ENCODE results near the gene SKA1.

The SKA1 gene, protein sequence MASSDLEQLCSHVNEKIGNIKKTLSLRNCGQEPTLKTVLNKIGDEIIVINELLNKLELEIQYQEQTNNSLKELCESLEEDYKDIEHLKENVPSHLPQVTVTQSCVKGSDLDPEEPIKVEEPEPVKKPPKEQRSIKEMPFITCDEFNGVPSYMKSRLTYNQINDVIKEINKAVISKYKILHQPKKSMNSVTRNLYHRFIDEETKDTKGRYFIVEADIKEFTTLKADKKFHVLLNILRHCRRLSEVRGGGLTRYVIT

DNA sequence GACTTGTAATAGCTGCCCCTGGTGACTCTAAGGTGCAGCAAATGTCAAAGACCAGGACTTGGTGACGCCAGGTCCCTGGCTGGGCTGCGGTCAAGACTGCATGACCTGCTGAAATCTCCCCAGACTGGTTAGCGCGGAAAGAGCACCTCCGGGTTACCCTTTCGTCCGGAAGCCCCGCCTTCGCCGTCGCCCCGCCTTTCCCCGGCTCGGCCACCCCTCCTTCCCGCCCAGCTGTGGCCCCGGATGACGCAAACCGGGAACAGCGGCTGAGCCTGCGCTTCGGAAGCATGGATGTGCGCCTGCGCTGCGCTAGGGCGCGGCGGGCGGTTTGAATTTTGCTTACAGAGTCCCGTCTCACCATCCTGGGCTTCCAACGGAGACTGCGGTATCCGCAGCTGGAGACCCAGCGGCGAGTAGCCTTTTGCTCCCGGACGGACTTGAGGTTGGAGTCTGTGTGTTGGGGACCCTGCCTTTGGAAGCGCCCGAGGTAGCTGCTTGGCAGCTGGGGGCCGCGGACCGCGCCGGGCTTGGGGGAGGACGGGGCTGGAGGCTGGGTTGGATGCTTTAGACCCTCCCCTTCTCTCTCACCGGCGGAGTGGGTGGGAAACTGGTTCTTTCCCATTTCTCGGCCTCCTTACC lies at the start of gene SKA1:
Gene SKA1 (plus strand): TSS at position 294 of the 639 bp plus-strand sequence. CDS start 785 bp downstream, outside the sequence.
- DNase-seq (ENCODE audit: low read depth in 2 of 2), result peak; percentile 82 to 84

DNA sequence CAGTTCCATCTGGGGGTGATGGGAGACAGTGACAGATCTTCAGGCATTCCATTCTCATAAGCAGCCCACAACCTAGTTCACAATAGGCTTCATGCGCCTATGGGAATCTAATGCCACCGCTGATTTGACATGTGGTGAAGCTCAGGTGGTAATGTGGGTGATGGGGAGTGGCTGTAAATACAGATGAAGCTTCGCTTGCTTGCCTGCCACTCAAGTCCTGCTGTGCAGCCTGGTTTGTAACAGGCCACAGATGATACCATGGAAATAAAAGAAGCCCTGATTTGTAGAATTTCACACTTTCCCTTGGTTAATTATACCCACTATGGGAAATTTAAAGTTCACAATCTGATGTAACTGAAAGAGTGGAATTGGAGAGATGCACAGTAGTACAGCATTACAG lies 46.9 kb upstream of the SKA1 start:
- DNase-seq (ENCODE audit: low read depth in 2 of 2), result no peak

DNA sequence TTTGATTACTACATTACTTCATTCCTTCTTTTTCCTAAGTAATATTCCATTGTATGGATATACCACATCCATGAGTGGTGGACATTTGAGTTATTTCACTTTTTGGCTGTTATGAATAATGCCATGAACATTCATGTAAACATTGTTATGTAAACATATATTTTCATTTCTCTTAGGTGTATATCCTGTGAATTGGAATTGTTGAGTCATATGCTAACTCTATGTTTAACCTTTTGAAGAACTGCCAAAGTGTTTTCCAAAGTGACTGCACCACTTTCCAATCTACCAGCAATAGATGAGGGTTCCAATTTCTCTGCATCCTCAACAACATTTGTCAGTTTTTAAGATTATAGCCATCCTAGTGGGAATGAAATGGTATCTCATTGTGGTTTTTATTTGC lies 44.7 kb upstream of the SKA1 start:
- no peak for DNase-seq (ENCODE audit: low read depth in 2 of 2)

DNA sequence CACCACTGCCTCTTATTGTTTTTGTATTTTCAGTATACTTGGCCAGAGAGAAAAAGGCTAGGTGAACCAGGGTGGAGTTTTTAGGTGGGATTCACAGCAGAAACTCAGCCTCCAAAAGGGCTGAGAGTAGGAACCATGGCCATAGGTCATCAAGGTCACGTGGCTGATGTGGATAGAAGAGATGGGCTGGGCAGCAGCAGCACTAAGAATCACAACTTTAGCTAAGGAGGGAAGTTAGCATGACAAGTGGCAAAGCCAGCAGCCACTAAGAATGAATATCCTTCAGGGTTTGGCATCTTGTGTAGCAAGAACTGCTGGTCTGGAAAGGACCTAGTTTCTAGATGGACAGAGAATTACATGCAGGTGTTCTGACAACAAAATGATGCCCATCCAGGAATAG lies 43.2 kb upstream of the SKA1 start:
- DNase-seq (ENCODE audit: low read depth in 2 of 2), result no peak

DNA sequence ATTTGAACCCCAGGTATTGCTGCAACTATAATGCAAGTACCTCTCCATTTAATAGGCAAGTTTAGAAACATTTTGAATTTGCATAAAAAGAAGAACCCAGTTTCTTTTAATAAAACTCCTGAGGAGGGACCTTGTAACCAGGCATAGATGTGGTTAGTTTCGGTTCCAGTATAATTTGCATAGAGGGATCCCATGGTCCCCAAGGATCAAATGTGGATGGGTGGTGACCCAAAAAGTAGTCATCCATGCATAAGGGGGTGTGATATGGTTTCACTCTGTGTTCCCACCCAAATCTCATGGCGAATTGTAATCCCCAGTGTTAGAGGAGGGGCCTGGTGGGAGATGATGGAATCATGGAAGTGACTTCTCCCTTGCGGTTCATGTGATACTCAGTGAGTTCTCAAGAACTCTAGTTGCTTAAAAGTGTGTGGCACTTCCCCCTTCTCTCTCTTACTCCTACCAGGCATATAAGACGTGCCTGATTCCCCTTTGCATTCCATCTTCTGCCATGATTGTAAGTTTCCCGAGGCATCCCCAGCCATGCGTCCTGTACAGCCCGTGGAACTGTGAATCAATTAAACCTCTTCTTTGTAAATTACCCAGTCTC lies 40.2 kb upstream of the SKA1 start:
- DNase-seq (ENCODE audit: low read depth in 2 of 2), result no peak

DNA sequence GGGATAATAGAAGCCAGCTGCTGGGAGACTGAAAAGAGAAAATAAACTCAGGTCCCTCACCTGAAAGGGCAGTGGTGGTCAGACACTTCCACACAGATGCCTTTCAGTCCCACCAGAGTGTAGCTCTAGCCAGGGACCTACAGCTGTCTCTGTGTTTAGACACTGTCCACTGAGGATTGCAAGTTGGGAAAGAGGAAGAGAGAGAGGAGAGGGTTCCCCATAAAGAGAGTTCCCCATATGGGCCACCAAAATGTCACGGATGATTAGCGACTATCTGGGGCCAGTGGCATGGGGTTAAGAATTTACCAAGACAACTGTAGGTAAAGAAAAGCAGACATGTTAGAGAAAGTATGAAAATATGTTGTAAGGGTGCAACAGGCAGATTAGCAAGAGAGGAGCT lies 36.7 kb upstream of the SKA1 start:
- DNase-seq (ENCODE audit: low read depth in 2 of 2), result no peak

DNA sequence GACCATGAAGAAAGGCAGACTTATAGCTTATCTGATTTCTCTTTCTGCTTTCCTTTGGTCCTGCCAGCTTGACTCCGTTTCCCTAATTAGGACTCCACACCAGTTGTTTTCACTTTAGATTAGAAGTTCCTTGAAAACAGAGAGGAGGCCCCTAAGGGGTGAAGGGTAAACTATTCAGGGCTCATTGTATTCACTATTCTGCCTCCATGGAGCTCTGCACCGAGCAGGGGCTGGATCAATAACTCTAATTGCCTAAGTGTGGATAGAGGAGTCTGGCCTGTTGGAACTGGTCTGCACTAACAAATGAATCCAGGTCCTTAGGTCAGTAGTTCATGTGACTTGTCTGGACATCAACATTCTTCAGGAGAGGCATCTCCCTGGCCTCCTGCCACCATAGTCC lies 36.1 kb upstream of the SKA1 start:
- DNase-seq (ENCODE audit: low read depth in 2 of 2), result no peak

DNA sequence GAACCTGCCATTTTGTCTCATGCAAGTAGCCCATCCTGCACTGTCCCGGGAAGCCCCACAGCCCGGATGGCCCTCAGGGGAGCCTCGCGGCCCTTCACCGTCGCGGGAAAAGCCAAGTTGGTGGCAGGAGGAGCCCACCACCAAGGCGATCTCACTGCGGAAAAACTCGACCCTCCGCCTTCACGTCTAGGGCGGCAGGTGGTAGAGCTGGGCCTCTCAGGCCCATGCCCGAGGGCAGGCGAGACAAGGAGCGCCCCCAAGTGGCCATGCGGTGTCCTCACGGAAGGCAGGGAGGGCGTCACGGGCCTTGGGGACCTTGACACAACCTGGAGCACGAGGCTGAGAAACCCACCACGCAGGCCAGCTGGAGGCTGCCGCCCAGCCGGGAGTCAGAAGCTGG lies 34.8 kb upstream of the SKA1 start:
- no peak for DNase-seq (ENCODE audit: low read depth in 2 of 2)

DNA sequence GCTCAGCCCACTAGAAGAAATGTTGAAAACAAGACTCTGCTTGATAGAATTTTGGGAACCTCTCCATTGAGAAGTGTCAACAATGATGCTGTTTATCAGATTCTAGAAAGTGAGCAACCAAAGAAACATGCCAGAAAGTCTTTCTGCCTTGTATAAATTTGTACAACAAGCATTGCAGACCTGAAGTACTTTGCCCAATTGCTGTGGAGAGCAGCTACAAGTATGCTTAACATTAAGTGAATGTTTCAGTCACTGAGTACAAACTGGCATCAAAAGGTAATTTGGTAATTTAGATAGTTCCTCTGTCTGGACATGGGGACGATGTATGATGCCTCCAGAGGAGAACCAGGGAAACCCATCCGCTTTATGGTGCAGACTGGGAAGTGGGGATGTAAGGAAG lies 33.4 kb upstream of the SKA1 start:
- DNase-seq (ENCODE audit: low read depth in 2 of 2), result no peak

DNA sequence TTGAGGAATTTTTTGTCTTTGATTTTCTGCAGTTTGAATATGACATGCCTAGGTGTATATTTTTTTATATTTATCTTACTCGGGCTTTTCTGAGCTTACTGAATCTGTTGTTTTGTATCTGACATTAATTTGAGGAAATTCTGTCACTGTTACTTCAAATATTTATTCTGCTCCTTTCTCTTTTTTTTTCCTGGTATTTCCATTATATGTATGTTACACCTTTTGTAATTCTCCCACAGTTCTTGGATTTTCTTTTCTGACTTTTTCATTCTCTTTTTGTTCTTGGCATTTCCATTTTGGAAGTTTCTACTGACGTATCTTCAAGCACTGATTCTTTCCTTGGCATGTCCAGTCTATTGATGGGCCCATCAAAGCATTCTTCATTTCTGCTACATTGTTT lies 24.1 kb upstream of the SKA1 start:
- no peak for DNase-seq (ENCODE audit: low read depth in 2 of 2)

DNA sequence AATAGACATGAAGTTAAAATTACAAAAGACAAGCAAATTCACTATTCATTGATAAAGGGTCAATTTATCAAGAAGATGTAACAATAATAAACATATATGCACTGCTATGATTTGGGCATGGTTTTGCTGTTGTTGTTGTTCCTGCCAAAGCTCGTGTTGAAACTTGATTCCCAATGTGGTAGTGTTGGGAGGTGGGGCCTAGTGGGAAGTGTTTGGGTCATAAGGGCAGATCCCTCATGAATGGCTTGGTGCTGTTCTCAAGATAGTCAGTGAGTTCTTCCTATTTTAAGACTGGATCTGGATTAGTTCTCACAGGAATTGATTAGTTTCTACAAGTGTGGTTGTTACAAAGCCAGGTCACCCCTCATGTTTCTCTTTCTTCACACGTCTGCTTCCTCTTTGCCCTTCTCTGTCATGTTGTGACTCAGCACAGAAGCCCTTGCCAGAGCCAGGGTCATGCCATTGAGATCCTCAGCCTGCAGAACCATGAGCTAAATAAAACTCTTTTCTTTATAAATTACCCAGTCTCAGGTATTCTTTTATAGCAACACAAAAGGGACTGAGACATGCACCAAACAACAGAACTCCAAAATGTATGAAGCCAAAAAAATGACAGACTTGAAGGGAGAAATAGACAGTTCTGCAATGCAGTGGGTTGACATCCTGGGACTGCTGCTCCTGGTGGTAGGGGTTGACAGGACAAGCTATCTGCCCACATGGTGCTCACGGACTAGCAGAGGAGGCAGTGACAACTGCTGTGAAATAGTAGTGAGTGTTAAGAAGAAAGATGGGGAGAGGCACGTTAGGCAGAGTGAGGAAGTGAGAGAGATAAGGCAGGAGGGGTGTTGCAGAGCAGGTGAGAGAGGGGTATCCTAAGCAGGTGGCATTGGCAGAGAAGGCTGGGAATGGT lies 18.6 kb upstream of the SKA1 start:
- no peak for DNase-seq (ENCODE audit: low read depth in 2 of 2)

DNA sequence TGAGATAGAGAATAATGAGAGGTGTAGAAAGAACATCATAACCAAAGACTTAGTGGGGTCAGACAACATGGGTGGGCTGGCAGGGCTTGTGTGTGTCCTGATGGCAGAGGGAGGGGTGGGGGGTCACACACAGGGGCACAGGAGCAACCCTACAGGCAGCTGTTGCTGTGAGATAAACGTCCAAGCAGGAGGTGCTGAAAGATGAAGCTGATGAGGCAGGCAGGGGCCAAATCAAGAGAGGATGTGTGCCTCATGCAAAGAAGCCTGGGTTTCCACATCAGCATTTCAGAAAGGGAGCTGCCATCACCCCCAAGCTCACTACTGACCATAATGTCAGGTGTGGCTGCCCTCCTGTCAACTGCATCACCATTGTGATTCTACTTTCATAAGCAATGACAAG lies 16.0 kb upstream of the SKA1 start:
- no peak for DNase-seq (ENCODE audit: low read depth in 2 of 2)

DNA sequence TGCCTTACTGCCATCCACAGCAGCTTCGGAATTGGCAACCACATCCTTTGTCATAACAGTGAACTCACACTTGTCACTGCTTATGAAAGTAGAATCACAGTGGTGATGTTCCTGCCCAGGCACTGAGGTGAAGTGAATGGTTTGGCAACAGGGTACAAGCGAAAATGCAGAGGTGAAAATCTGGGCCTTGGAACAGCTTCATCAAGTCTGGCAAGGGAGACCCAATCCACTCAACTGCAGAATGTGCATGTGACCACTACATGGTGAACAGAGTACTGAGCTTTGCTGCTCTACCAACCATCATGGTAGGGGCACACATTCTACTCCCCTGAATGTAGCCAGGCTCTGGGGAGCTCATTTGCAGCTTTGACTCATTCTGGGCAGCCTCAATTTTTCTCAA lies 15.0 kb upstream of the SKA1 start:
- no peak for DNase-seq (ENCODE audit: low read depth in 2 of 2)

DNA sequence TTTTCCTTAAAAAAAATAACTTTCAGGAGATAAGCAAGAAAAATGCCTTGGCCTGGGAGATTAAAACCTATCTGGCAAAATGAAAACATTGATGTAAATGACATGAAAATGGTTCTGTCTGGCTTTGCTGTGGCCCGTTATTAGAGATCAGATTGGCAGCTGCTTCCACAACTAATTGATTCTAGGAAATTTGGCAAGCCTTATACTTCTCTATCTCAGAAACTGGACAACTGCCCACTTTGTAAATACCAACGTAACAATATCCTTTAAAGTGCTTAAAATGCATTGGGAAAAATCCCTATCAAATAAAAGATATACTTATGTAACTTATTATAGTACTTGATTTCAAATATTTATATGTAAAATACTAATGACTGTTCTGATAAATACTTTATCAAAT lies 14.2 kb upstream of the SKA1 start:
- no peak for DNase-seq (ENCODE audit: low read depth in 2 of 2)

DNA sequence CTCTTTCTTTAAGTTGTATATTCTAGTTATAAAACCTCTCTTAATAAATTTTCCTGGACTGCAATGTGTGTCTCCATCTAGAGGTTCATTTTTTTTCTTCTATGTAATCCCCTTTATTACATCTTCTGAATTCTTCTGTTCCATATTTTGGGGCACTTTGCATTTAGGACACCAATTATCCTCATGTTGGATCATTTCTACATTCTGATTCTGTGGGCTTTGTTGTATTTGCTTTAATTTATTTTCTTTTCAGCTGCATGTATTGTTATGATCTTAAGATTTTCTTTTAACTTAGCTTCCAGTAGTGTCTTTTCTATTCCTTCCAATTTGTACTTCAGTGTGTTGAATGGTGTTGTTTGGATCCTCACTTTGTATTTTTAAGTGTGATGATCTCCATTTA lies 5.2 kb upstream of the SKA1 start:
- DNase-seq (ENCODE audit: low read depth in 2 of 2), result no peak

DNA sequence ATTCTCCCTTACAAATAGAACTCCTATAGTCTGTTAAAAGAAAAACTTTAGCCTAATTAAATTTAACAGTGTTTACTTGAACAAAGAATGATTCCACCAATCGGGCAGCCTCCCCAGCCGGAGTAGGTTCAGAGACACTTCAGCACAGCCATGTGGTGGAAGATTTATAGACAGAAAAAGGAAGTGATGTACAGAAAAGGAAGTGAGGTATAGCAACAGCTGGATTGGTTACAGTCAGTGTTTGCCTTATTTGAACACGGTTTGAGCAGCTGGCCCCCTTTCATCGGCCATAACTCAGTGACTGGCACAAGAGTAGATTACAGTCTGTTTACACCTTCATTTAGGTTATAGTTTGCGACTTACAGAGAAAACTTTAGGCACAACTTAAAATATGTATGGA lies 2.1 kb upstream of the SKA1 start:
- DNase-seq (ENCODE audit: low read depth in 2 of 2), result no peak

DNA sequence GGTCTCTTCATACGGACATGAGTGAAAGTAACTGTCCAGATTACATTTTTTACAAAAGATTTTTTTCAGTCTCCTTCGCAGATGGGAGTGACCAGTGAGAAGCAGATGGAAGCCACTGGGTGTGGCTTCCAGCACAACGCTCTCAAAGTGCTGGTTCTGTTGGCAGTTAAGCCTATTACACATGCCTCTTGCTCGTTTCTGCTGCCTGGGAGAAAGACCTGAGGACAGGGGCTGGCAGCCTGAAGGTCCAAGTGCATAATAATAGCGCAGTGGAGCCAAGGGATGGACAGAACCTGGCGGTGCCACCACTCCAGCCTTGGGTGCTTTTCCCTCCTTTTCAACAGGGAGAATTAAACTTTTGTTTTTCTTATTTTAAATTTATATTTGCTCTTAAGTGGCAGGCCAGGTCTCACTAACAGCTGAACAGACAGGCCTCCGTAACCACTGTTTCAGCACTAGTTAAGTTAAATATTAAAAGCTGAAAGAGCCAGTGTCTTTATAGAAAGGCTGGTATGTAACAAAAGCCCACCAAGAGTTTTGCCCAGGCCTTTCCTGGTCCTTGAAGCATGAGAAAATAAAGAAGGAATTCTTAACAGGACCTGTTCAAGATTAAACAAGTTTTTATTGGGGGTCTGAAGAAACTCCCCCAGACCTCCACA lies 1.2 kb upstream of the SKA1 start:
- no peak for DNase-seq (ENCODE audit: low read depth in 2 of 2)

DNA sequence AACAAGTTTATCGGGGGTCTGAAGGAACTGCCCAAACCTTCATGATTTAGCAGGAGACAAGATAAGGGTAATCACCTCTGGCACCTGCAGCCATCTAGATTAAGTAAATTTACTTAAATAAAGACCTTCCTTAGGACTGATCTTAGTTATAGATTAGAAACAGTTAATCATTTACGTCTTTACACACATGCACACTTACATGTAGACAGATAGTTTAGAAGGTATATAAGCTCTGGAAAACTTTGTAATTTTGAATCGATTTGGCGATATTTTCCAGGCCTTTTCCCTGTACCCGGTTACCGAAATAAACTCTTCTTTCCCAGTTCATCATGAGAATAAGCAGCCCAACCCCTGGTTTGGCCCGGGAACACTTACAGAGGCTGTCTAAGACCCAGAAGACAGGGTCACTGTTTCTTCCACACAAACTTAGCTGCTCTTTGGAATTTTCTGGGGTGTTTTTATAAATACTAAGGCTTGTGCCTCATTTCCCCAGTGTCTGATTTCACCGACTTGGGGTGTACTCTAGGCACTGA lies 560 bp upstream of the SKA1 start:
- no peak for DNase-seq (ENCODE audit: low read depth in 2 of 2)

DNA sequence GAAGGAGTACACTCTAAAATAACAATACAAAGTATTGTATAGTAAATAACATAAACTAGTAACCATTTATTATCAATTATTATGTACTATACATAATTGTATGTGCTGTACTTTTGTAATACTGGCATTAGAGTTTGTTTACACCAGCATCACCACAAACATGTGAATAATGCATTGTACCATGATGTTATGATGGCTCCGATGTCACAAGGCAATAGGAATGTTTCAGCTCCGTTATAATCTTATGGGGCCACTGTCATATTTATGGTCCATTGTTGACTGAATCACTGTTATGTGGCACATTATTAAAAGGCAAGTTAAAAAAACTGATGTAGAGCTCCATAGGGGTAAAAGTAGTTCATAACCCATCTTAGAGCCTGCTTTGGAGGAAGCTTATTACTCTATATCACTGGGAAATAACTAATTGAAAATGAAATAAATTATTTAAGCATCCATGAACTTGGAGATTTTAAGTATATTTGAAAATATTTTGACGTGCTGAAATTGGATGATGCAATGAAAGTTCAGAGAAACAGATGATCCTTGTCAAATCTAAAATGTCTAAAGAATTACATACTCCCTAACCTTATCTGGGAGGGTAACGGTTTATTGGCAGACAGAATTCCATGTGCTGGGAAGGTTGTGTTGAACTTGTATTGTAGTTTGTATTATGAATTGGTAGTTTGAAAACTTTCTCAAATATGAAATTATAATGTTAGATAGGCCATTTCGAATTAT lies 2.4 kb downstream of the SKA1 start:
- no peak for DNase-seq (ENCODE audit: low read depth in 2 of 2)

DNA sequence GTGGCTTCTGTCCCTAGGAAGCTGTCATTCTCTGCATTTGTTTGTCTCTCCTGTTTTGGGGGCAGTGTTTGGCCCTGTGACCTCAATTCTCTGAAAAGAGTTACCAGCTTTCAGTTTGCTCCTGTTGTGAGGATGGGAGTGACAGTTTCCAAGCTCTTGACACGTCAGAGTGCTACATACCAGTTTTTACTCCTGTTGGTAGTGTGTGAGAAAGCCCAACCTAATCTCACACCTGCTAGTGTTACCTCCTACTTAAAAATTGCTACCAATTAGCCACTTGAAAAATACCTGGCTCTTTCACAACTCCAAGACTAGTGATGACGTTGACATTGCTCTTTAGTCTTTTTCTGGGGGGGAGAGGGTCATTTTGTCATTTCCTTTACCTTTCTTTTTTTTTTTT lies 14.1 kb downstream of the SKA1 start:
- no peak for DNase-seq (ENCODE audit: low read depth in 2 of 2)

DNA sequence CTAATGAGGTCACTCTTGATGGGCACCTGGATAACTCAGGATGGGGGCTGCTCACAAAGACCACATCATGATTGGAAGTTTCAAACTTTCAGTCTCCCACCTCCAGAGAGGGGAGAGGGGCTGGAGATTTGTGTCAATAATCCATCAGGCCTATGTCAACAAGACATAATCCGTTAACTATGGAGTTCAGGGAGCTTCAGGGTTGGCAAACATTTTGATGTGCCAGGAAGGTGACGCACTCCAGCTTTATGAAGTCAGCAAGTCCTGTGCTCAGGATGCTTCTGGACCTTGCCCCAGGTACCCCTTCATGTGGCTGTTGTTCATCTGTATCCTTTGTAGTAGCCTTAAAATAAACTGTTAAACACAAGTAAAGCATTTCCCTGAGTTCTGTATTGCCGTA lies 19.0 kb downstream of the SKA1 start:
- no peak for DNase-seq (ENCODE audit: low read depth in 2 of 2)
